ENCODE results near the gene ALPL. TPM values are rescaled to one million over a fixed set of nuclear protein-coding genes. Genes with fewer than 3 reads are reported as not detected.

Gene ALPL
- total RNA-seq, 2 donors from 2014 or later: 1.6 to 1.7 TPM

GRCh38 chr1:21593231-21593630 is 84.0 kb downstream of the ALPL start:
- Histone ChIP-seq H3K9ac (ENCODE audit: low read depth in 2 of 2, low read length in 2 of 2) (no peak overlapping the region), H3K27ac (no peak overlapping the region), H3K36me3 (no peaks in the 10 kb centered on the region), H3K27me3 (no peaks in the 10 kb centered on the region), H3K9me3 (no peaks in the 10 kb centered on the region), H3K4me3 (no peak overlapping the region), H3K4me1 (no peaks in the 10 kb centered on the region)
- TF ChIP-seq, protein P1, sequence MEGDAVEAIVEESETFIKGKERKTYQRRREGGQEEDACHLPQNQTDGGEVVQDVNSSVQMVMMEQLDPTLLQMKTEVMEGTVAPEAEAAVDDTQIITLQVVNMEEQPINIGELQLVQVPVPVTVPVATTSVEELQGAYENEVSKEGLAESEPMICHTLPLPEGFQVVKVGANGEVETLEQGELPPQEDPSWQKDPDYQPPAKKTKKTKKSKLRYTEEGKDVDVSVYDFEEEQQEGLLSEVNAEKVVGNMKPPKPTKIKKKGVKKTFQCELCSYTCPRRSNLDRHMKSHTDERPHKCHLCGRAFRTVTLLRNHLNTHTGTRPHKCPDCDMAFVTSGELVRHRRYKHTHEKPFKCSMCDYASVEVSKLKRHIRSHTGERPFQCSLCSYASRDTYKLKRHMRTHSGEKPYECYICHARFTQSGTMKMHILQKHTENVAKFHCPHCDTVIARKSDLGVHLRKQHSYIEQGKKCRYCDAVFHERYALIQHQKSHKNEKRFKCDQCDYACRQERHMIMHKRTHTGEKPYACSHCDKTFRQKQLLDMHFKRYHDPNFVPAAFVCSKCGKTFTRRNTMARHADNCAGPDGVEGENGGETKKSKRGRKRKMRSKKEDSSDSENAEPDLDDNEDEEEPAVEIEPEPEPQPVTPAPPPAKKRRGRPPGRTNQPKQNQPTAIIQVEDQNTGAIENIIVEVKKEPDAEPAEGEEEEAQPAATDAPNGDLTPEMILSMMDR (IDR thresholded peaks at IDR 0.05): no peak
- DNase-seq: no peak
- intact Hi-C loops (cut with DNase I): no loop called here

GRCh38 chr1:21594501-21594900 is 85.3 kb downstream of the ALPL start:
- Histone ChIP-seq H3K36me3 (no peaks in the 10 kb centered on the region), H3K9me3 (no peaks in the 10 kb centered on the region), H3K27me3 (no peaks in the 10 kb centered on the region), H3K4me1 (no peaks in the 10 kb centered on the region), H3K9ac (ENCODE audit: low read depth in 2 of 2, low read length in 2 of 2) (no peak overlapping the region), H3K27ac (no peak overlapping the region), H3K4me3 (no peak overlapping the region)
- TF ChIP-seq, protein P1 (IDR thresholded peaks at IDR 0.05): no peak
- intact Hi-C loops (cut with DNase I): no loop called here
- DNase-seq: no peak

GRCh38 chr1:21594935-21595897 is 86.0 kb downstream of the ALPL start:
- Histone ChIP-seq H3K36me3 (no peaks in the 10 kb centered on the region), H3K9ac (ENCODE audit: low read depth in 2 of 2, low read length in 2 of 2) (no peak overlapping the region), H3K9me3 (no peaks in the 10 kb centered on the region), H3K4me3 (no peak overlapping the region), H3K27ac (no peak overlapping the region), H3K4me1 (no peaks in the 10 kb centered on the region), H3K27me3 (no peaks in the 10 kb centered on the region)
- peak; percentile 68 for DNase-seq
- intact Hi-C loops (cut with DNase I): no loop called here
- TF ChIP-seq, protein P1 (IDR thresholded peaks at IDR 0.05): peak; percentile 48

GRCh38 chr1:21596174-21596573 is 87.0 kb downstream of the ALPL start:
- Histone ChIP-seq H3K9me3 (no peaks in the 10 kb centered on the region), H3K36me3 (no peaks in the 10 kb centered on the region), H3K4me3 (no peak overlapping the region), H3K27ac (no peak overlapping the region), H3K9ac (ENCODE audit: low read depth in 2 of 2, low read length in 2 of 2) (no peak overlapping the region), H3K4me1 (no peaks in the 10 kb centered on the region), H3K27me3 (no peaks in the 10 kb centered on the region)
- intact Hi-C loops (cut with DNase I): no loop called here
- no peak for DNase-seq
- TF ChIP-seq, protein P1 (IDR thresholded peaks at IDR 0.05): no peak

GRCh38 chr1:21596628-21597027 is 87.4 kb downstream of the ALPL start:
- Histone ChIP-seq H3K9ac (ENCODE audit: low read depth in 2 of 2, low read length in 2 of 2) (no peak overlapping the region), H3K36me3 (no peaks in the 10 kb centered on the region), H3K4me3 (no peak overlapping the region), H3K27ac (no peak overlapping the region), H3K9me3 (no peaks in the 10 kb centered on the region), H3K27me3 (no peaks in the 10 kb centered on the region), H3K4me1 (no peaks in the 10 kb centered on the region)
- TF ChIP-seq, protein P1 (IDR thresholded peaks at IDR 0.05): no peak
- DNase-seq: no peak
- intact Hi-C loops (cut with DNase I): no loop called here
